GM19193 (cell line): ENCODE data around the gene KIF19.

ENCODE experiments used
- POLR2A ChIP-seq: IDR thresholded peaks from 4 replicates; pipeline ENCODE4 v1.6.1; 2011; ENCODE audit not compliant: insufficient read depth, insufficient read length; ENCODE audit errors: extremely low read depth

Gene KIF19

GRCh38 chr17:74298778-74299177 lies 27.2 kb upstream of the KIF19 start:
- no peak for TF ChIP-seq POLR2A

DNA sequence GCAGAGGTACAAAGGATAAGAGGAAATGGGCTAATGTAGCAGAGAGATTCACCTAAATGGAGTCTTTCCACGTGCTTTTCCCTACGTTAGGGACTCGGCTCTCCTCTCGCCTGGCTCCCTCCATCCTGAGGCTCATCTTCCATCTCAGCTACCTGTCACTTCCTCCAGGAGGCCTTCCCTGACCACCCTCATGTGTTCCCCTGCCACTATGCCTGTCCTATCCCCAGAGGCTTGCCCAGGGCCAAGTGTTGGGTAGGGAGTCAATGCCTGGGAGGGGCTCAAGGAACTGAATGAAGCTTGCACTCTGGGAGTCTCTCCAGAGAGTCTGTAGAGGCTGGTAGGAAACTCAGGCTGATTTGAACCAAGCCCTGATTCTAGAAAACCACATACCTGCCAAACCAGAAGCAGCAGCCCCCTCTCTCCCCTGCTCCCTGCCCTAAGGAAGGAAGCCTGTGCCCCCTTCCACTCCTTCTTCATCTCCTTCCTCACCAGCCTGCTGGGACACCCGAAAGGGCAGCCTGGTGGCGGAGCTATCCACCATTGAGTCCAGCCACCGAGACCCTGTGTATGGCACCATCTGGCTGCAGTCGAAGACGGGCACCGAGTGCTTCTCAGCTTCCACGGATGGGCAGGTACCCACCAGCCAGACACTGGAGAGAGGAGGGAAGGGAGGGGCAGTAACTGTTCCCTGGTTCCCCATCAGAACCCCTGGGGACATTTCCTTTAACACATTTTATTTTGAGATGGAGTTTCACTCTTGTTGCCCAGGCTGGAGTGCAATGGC lies 26.6 kb upstream of the KIF19 start:
- TF ChIP-seq POLR2A = no peak

- TF ChIP-seq POLR2A = no peak
Observed at GRCh38 chr17:74303305-74303704, 22.7 kb upstream of the KIF19 start.

- TF ChIP-seq POLR2A = no peak
Observed at GRCh38 chr17:74304184-74304583, 21.8 kb upstream of the KIF19 start.

GRCh38 chr17:74305865-74306654 lies 20.0 kb upstream of the KIF19 start:
- no peak for TF ChIP-seq POLR2A

- TF ChIP-seq POLR2A = no peak
Observed at GRCh38 chr17:74307984-74308773, 17.8 kb upstream of the KIF19 start.

GRCh38 chr17:74309902-74310301 lies 16.1 kb upstream of the KIF19 start:
- no peak for TF ChIP-seq POLR2A

DNA sequence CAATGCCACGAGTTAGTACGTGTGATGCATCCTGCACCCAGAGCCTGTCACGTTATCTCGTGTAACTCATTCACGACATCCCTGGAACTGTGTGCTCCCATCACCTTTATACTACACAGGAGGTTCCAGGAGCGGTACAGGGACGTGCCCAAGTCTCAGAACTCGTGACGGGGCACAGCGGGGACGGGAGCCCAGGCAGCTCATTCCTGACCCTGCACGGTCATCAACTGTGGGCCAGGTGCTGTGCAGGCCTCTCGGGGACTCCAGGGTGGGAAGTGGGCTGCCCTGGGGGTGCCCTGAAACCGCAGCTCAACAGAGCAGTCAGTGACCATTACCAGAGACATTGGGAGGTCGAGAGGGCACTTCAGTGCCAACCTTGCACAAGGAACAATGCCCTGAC lies 11.1 kb upstream of the KIF19 start:
- no peak for TF ChIP-seq POLR2A

DNA sequence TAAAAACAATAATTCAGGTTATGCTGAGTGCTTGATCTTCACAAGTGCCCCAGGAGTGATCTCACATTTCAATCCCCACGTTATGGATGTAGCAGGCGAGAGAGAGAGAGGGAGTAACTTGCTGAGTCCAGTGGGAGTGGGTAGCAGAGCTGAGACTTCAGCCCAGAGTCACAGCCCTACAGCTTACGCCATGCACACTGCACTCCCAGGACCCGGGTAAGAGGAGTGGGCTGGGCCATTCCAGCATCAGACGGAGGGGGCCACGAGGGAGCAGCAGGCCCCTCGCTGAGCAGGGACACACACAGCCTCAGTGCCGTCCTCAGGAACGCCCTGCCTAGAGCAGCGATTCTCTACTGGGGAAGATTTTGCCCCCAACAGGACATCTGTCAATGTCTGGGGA lies 9.8 kb upstream of the KIF19 start:
- TF ChIP-seq POLR2A = no peak

- no peak for TF ChIP-seq POLR2A
Observed at GRCh38 chr17:74317071-74317470, 9.0 kb upstream of the KIF19 start.

- TF ChIP-seq POLR2A = no peak
Observed at GRCh38 chr17:74318391-74318790, 7.6 kb upstream of the KIF19 start.

DNA sequence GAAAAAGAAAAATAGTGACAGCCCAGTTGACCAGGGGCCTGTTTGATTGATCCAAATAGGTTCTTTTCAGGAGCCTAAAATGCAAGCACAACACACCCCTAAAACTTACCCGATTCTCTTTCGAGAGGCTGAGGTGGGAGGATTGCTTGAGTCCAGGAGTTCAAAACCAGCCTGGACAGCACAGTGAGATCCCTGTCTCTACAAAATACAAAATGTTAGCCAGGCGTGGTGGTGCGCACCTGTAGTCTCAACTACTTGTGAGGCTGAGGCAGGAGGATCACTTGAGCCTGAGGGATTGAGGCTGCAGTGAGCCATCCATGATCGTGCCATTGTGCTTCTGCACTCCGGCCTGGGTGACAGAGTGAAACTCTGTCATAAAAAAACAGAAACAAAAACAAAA lies 1.5 kb upstream of the KIF19 start:
- no peak for TF ChIP-seq POLR2A

DNA sequence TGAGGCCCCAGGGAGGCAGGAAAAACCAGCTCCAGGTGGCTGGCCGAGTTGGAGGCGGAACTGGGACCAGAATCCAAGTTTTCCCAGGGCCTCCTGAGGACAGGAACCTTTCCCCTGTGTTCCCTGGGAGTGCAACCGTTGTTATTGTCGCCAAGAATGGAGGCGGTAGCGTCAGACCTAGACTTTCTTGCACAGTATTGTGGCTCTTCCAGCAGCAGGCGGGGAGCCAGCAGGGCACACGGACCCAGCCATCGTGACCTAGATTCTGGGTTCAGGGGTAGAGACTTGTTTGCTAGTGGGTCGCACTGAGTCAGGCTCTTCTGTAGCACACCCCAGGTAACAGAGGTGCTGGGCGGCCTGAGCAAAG lies 667 bp upstream of the KIF19 start:
- TF ChIP-seq POLR2A = no peak

DNA sequence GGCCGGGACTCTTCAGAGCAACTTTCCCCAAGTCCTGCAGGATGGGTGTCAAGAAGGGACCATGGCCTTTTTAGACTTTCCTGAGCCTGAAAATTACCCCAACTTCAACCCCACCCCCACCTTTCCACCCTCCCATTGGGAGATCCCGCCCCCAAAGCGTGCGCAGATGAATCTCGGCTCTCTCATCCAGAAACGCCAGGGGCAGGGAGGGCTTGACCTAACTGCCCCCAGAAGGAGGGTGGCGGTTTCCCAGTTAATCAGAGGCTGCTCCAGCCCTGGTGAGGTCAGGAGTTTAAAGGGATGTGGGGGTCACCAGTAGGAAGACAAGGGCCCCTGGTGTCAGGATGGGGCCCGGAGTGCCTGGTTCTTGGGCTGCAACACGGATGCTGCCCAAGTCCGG lies 480 bp downstream of the KIF19 start:
- TF ChIP-seq POLR2A = no peak

DNA sequence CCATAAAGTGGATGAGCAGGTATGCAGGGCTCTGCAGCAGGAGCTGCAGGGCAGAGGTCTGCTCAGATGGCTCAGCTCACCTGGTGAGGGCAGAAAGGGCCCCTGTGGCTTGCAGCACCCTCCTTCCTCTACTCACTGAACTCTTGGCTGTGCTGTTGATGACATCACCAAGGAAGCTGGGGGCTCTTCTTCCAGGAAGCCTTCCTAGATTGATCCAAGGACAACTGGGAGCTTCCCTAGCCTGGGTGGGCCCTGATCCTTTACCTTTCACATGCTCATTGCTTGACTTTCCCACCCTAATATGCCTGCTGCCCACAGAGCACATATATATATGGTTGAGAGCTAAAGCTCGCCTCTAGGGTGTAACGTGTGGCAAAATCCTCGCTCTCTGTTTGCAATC lies 2.5 kb downstream of the KIF19 start:
- no peak for TF ChIP-seq POLR2A
